Activated CD4-positive, alpha-beta T cell treated with anti-CD3 and anti-CD28 coated beads, Interleukin-2, amount 10 ng/mL, durations not matched to agents 24 days and 14 days (primary cell): ENCODE results near the gene CDC42BPB. TPM values are rescaled to one million over a fixed set of nuclear protein-coding genes. Genes with fewer than 3 reads are reported as not detected.

Source experiments
- DNase-seq: peaks from one replicate; pipeline ENCODE4 v3.0.0; 2022
- H3K27ac Mint-ChIP-seq: one replicate; pipeline ENCODE4 v1.8.0; 2022; ENCODE audit warnings: mild to moderate bottlenecking, mixed read lengths
- H3K27me3 Mint-ChIP-seq: one replicate; pipeline ENCODE4 v1.8.0; 2022; ENCODE audit warnings: mixed read lengths
- H3K36me3 Mint-ChIP-seq: one replicate; pipeline ENCODE4 v1.8.0; 2022; ENCODE audit warnings: low read depth, mild to moderate bottlenecking, mixed read lengths
- H3K4me1 Mint-ChIP-seq: one replicate; pipeline ENCODE4 v1.8.0; 2021; ENCODE audit warnings: mixed read lengths
- H3K4me3 Mint-ChIP-seq: one replicate; pipeline ENCODE4 v1.8.0; 2022; ENCODE audit warnings: mild to moderate bottlenecking, moderate library complexity, mixed read lengths
- H3K9me3 Mint-ChIP-seq: one replicate; pipeline ENCODE4 v1.8.0; 2021; ENCODE audit warnings: mixed read lengths
- intact Hi-C: fragments of 100-400 bp; cut with micrococcal nuclease; formaldehyde crosslinking; loops from one replicate; pipeline ENCODE4 v1.15.1; 2023
- total RNA-seq: library from RNA; stranded (reverse); gene quantifications from 2 replicates; pipeline ENCODE4 v1.2.3, GENCODE V29; 2022

Gene CDC42BPB
- total RNA-seq, 1 donor from 2014 or later: 1.7 TPM

GRCh38 chr14:102980409-102980810, 76.9 kb downstream of the CDC42BPB start:
- H3K27ac Mint-ChIP-seq: no peak overlapping the region
- no peak overlapping the region for H3K4me3 Mint-ChIP-seq
- no peaks in the 10 kb centered on the region for H3K9me3 Mint-ChIP-seq
- no peak for DNase-seq
- intact Hi-C loops: no loop called here
- H3K36me3 Mint-ChIP-seq: no peaks in the 10 kb centered on the region
- H3K4me1 Mint-ChIP-seq: no peaks in the 10 kb centered on the region
- no peaks in the 10 kb centered on the region for H3K27me3 Mint-ChIP-seq

GRCh38 chr14:102979406-102979805, 77.9 kb downstream of the CDC42BPB start:
- no peak for DNase-seq

GRCh38 chr14:102977475-102977874, 79.9 kb downstream of the CDC42BPB start:
- H3K4me1 Mint-ChIP-seq: no peaks in the 10 kb centered on the region
- DNase-seq: no peak
- no peak overlapping the region for H3K27ac Mint-ChIP-seq
- H3K9me3 Mint-ChIP-seq: no peaks in the 10 kb centered on the region
- H3K4me3 Mint-ChIP-seq: no peak overlapping the region
- H3K27me3 Mint-ChIP-seq: no peaks in the 10 kb centered on the region
- H3K36me3 Mint-ChIP-seq: no peaks in the 10 kb centered on the region
- intact Hi-C loops: no loop called here

More at GRCh38 chr14:102979406-102979805, 77.9 kb downstream of the CDC42BPB start:
- no peak overlapping the region for H3K27ac Mint-ChIP-seq
- no peaks in the 10 kb centered on the region for H3K4me1 Mint-ChIP-seq
- intact Hi-C loops: no loop called here
- no peaks in the 10 kb centered on the region for H3K9me3 Mint-ChIP-seq
- H3K36me3 Mint-ChIP-seq: no peaks in the 10 kb centered on the region
- H3K27me3 Mint-ChIP-seq: no peaks in the 10 kb centered on the region
- H3K4me3 Mint-ChIP-seq: no peak overlapping the region

GRCh38 chr14:102975662-102976061, 81.7 kb downstream of the CDC42BPB start:
- DNase-seq: no peak
- Mint-ChIP-seq H3K4me1 (no peaks in the 10 kb centered on the region), H3K36me3 (no peaks in the 10 kb centered on the region), H3K9me3 (no peaks in the 10 kb centered on the region), H3K27ac (no peak overlapping the region), H3K27me3 (no peaks in the 10 kb centered on the region), H3K4me3 (no peak overlapping the region)
- intact Hi-C loops: no loop called here

- Mint-ChIP-seq H3K9me3 (no peaks in the 10 kb centered on the region), H3K27me3 (no peaks in the 10 kb centered on the region), H3K4me3 (no peak overlapping the region), H3K4me1 (no peaks in the 10 kb centered on the region), H3K27ac (no peak overlapping the region), H3K36me3 (no peaks in the 10 kb centered on the region)
- intact Hi-C loops: no loop called here
- DNase-seq: no peak
Measured at GRCh38 chr14:102973706-102974285, 83.6 kb downstream of the CDC42BPB start.

- Mint-ChIP-seq H3K27ac (no peak overlapping the region), H3K27me3 (no peaks in the 10 kb centered on the region), H3K9me3 (no peaks in the 10 kb centered on the region), H3K4me3 (no peak overlapping the region), H3K4me1 (no peaks in the 10 kb centered on the region), H3K36me3 (no peaks in the 10 kb centered on the region)
- DNase-seq: no peak
- intact Hi-C loops: no loop called here
Measured at GRCh38 chr14:102971836-102972606, 85.3 kb downstream of the CDC42BPB start.

- intact Hi-C loops: no loop called here
- Mint-ChIP-seq H3K4me1 (no peaks in the 10 kb centered on the region), H3K9me3 (no peaks in the 10 kb centered on the region), H3K27ac (no peak overlapping the region), H3K36me3 (no peaks in the 10 kb centered on the region), H3K4me3 (no peak overlapping the region), H3K27me3 (no peaks in the 10 kb centered on the region)
- DNase-seq: no peak
Measured at GRCh38 chr14:102971314-102971713, 86.0 kb downstream of the CDC42BPB start.

GRCh38 chr14:102970496-102970895, 86.9 kb downstream of the CDC42BPB start:
- Mint-ChIP-seq H3K4me1 (no peaks in the 10 kb centered on the region), H3K27me3 (no peaks in the 10 kb centered on the region), H3K9me3 (no peaks in the 10 kb centered on the region), H3K27ac (no peak overlapping the region), H3K4me3 (no peak overlapping the region), H3K36me3 (no peaks in the 10 kb centered on the region)
- no peak for DNase-seq
- intact Hi-C loops: no loop called here

GRCh38 chr14:102969901-102970300, 87.4 kb downstream of the CDC42BPB start:
- no peaks in the 10 kb centered on the region for H3K9me3 Mint-ChIP-seq

GRCh38 chr14:102969060-102969791, 88.1 kb downstream of the CDC42BPB start:
- no peak for DNase-seq
- Mint-ChIP-seq H3K36me3 (no peaks in the 10 kb centered on the region), H3K9me3 (no peaks in the 10 kb centered on the region), H3K27me3 (no peaks in the 10 kb centered on the region), H3K4me1 (no peaks in the 10 kb centered on the region), H3K4me3 (no peak overlapping the region), H3K27ac (no peak overlapping the region)
- intact Hi-C loops: no loop called here

More at GRCh38 chr14:102969901-102970300, 87.4 kb downstream of the CDC42BPB start:
- H3K27me3 Mint-ChIP-seq: no peaks in the 10 kb centered on the region
- no peak overlapping the region for H3K4me3 Mint-ChIP-seq
- H3K36me3 Mint-ChIP-seq: no peaks in the 10 kb centered on the region
- DNase-seq: no peak
- H3K4me1 Mint-ChIP-seq: no peaks in the 10 kb centered on the region
- intact Hi-C loops: no loop called here
- H3K27ac Mint-ChIP-seq: no peak overlapping the region

- Mint-ChIP-seq H3K4me3 (no peak overlapping the region), H3K36me3 (no peaks in the 10 kb centered on the region), H3K9me3 (no peaks in the 10 kb centered on the region), H3K27ac (no peak overlapping the region), H3K27me3 (no peaks in the 10 kb centered on the region), H3K4me1 (no peaks in the 10 kb centered on the region)
- no peak for DNase-seq
- intact Hi-C loops: no loop called here
Measured at GRCh38 chr14:102968306-102968705, 89.0 kb downstream of the CDC42BPB start.

- Mint-ChIP-seq H3K27me3 (no peaks in the 10 kb centered on the region), H3K4me1 (no peaks in the 10 kb centered on the region), H3K27ac (no peak overlapping the region), H3K4me3 (no peak overlapping the region), H3K36me3 (no peaks in the 10 kb centered on the region), H3K9me3 (no peaks in the 10 kb centered on the region)
- DNase-seq: no peak
- intact Hi-C loops: no loop called here
Measured at GRCh38 chr14:102967506-102967795, 89.9 kb downstream of the CDC42BPB start.

- Mint-ChIP-seq H3K4me3 (no peak overlapping the region), H3K36me3 (no peaks in the 10 kb centered on the region), H3K27me3 (no peaks in the 10 kb centered on the region), H3K4me1 (no peaks in the 10 kb centered on the region), H3K27ac (no peak overlapping the region), H3K9me3 (no peaks in the 10 kb centered on the region)
- intact Hi-C loops: no loop called here
- no peak for DNase-seq
Measured at GRCh38 chr14:102966681-102967505, 90.5 kb downstream of the CDC42BPB start.
